ENCODE results near the gene TMPRSS6. TPM values are rescaled to one million over a fixed set of nuclear protein-coding genes. Genes with fewer than 3 reads are reported as not detected.

Gene TMPRSS6
- total and polyA plus RNA-seq, 2 donors (not counting 1 experiment from before 2014, with no cell fraction given), result not detected

DNA sequence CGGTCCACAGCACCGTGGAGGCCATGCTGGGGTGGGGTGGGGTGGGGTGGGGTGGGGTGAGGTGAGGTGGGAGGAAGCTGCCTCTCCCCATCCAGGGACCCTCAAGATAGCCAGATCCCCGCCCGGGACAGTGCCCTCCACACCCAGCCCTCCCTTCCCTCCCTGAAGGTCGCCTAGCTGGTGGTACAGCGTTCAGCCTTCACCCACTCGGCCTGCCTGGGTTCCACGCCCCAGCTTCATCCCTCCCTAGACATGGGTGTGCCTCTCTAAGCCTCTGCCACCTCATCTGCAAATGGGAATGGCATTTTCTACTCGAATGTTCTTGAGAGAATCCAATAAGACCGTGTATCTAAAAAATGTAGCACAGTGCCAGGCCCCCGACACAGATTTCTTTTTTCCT is 40.2 kb downstream of the TMPRSS6 start:
- Histone ChIP-seq H3K9me3 (ENCODE audit: control insufficient read depth, insufficient read depth, low read depth, low read length) (no peaks in the 10 kb centered on the region), H3K4me2 (ENCODE audit: extremely low read depth, insufficient read depth, low read length) (no peak overlapping the region), H2AFZ (ENCODE audit: low read length) (no peak overlapping the region), H4K20me1 (ENCODE audit: control insufficient read depth, extremely low read depth, insufficient read depth, low read length) (no peaks in the 10 kb centered on the region), H3K9ac (ENCODE audit: insufficient read depth, low read length) (no peak overlapping the region), H3K4me3 (replicated peaks in 1 of 4; ENCODE audit: control extremely low read depth in 1 of 4, insufficient read depth in 1 of 4, low read depth in 3 of 4, low read length in 4 of 4) (no peak overlapping the region), H3K36me3 (ENCODE audit: control insufficient read depth, insufficient read depth, low read length) (no peaks in the 10 kb centered on the region), H3K27ac (ENCODE audit: insufficient read depth, low read length) (no peak overlapping the region), H3K27me3 (ENCODE audit: control insufficient read depth, insufficient read depth, low read length) (peaks cover 6% of the 10 kb centered on the region), H3K4me1 (ENCODE audit: control insufficient read depth, extremely low read depth, insufficient read depth, low read length) (no peaks in the 10 kb centered on the region), H3K79me2 (ENCODE audit: control insufficient read depth, insufficient read depth, low read length) (no peaks in the 10 kb centered on the region)
- no peak for DNase-seq (ENCODE audit: low read depth in 2 of 2)
- TF ChIP-seq, protein P1, sequence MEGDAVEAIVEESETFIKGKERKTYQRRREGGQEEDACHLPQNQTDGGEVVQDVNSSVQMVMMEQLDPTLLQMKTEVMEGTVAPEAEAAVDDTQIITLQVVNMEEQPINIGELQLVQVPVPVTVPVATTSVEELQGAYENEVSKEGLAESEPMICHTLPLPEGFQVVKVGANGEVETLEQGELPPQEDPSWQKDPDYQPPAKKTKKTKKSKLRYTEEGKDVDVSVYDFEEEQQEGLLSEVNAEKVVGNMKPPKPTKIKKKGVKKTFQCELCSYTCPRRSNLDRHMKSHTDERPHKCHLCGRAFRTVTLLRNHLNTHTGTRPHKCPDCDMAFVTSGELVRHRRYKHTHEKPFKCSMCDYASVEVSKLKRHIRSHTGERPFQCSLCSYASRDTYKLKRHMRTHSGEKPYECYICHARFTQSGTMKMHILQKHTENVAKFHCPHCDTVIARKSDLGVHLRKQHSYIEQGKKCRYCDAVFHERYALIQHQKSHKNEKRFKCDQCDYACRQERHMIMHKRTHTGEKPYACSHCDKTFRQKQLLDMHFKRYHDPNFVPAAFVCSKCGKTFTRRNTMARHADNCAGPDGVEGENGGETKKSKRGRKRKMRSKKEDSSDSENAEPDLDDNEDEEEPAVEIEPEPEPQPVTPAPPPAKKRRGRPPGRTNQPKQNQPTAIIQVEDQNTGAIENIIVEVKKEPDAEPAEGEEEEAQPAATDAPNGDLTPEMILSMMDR (conservative IDR thresholded peaks at IDR 0.05 in 1 of 2, IDR thresholded peaks at IDR 0.05 in 1 of 2; ENCODE audit: low read depth in 1 of 2, low read length in 2 of 2), result no peak
- TF ChIP-seq EZH2 (IDR thresholded peaks at IDR 0.05; ENCODE audit: low read length, missing control alignments), result peak; percentile 8

DNA sequence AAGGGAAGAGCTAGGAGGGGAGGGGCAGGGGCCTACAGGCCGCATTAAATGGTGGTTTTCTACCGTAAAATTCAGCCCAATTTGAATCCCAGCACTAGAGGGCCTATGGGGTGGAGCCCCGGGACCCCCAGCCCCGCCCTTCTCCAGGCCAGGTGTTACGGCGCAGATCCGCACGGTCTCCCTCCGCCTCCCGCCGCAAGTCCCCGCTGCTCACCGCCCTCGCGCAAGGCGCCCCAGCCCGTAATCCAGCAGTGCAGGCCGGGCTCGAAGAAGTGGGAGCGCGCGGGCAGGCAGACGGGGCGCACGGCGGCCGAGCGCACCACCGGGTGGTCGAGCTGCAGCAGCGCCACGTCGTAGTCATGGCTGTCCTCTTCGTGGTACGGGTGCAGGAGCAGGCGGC is 40.7 kb downstream of the TMPRSS6 start:
- DNase-seq (ENCODE audit: low read depth in 2 of 2), result no peak
- Histone ChIP-seq H3K4me3 (replicated peaks in 1 of 4; ENCODE audit: control extremely low read depth in 1 of 4, insufficient read depth in 1 of 4, low read depth in 3 of 4, low read length in 4 of 4) (no peak overlapping the region), H3K27ac (ENCODE audit: insufficient read depth, low read length) (no peak overlapping the region), H3K4me2 (ENCODE audit: extremely low read depth, insufficient read depth, low read length) (no peak overlapping the region), H4K20me1 (ENCODE audit: control insufficient read depth, extremely low read depth, insufficient read depth, low read length) (no peaks in the 10 kb centered on the region), H3K9me3 (ENCODE audit: control insufficient read depth, insufficient read depth, low read depth, low read length) (no peaks in the 10 kb centered on the region), H3K4me1 (ENCODE audit: control insufficient read depth, extremely low read depth, insufficient read depth, low read length) (no peaks in the 10 kb centered on the region), H3K79me2 (ENCODE audit: control insufficient read depth, insufficient read depth, low read length) (no peaks in the 10 kb centered on the region), H3K36me3 (ENCODE audit: control insufficient read depth, insufficient read depth, low read length) (no peaks in the 10 kb centered on the region), H3K27me3 (ENCODE audit: control insufficient read depth, insufficient read depth, low read length) (peaks cover 6% of the 10 kb centered on the region), H2AFZ (ENCODE audit: low read length) (no peak overlapping the region), H3K9ac (ENCODE audit: insufficient read depth, low read length) (no peak overlapping the region)
- peak; percentile 45 for TF ChIP-seq EZH2 (IDR thresholded peaks at IDR 0.05; ENCODE audit: low read length, missing control alignments)
- TF ChIP-seq, protein P1 (conservative IDR thresholded peaks at IDR 0.05 in 1 of 2, IDR thresholded peaks at IDR 0.05 in 1 of 2; ENCODE audit: low read depth in 1 of 2, low read length in 2 of 2), result no peak

DNA sequence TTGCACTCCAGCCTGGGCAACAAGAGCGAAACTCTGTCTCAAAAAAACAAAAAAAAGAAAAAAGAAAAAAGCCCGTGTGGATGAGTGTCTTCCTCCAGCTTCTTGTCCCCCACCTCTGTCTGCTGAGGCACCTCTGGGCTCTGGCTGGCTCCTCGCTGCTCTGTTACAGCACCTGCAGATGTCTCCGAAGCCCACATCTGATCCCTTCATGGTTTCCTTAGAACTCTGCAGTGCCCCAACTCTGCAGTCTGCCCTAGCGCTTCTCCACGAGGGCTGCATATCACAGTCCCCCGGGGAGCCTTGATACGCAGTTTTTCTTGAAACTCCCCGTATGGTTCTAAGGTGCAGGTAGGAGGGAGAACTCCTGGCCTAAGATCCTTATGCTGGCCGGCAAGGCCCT is 42.1 kb downstream of the TMPRSS6 start:
- Histone ChIP-seq H3K27me3 (ENCODE audit: control insufficient read depth, insufficient read depth, low read length) (peaks cover 6% of the 10 kb centered on the region), H3K79me2 (ENCODE audit: control insufficient read depth, insufficient read depth, low read length) (no peaks in the 10 kb centered on the region), H3K4me2 (ENCODE audit: extremely low read depth, insufficient read depth, low read length) (no peak overlapping the region), H2AFZ (ENCODE audit: low read length) (no peak overlapping the region), H3K27ac (ENCODE audit: insufficient read depth, low read length) (no peak overlapping the region), H3K9me3 (ENCODE audit: control insufficient read depth, insufficient read depth, low read depth, low read length) (no peaks in the 10 kb centered on the region), H3K36me3 (ENCODE audit: control insufficient read depth, insufficient read depth, low read length) (no peaks in the 10 kb centered on the region), H4K20me1 (ENCODE audit: control insufficient read depth, extremely low read depth, insufficient read depth, low read length) (no peaks in the 10 kb centered on the region), H3K4me1 (ENCODE audit: control insufficient read depth, extremely low read depth, insufficient read depth, low read length) (no peaks in the 10 kb centered on the region), H3K4me3 (replicated peaks in 1 of 4; ENCODE audit: control extremely low read depth in 1 of 4, insufficient read depth in 1 of 4, low read depth in 3 of 4, low read length in 4 of 4) (no peak overlapping the region), H3K9ac (ENCODE audit: insufficient read depth, low read length) (no peak overlapping the region)
- no peak for DNase-seq (ENCODE audit: low read depth in 2 of 2)
- TF ChIP-seq, protein P1 (conservative IDR thresholded peaks at IDR 0.05 in 1 of 2, IDR thresholded peaks at IDR 0.05 in 1 of 2; ENCODE audit: low read depth in 1 of 2, low read length in 2 of 2), result no peak
- no peak for TF ChIP-seq EZH2 (IDR thresholded peaks at IDR 0.05; ENCODE audit: low read length, missing control alignments)
